ENCODE data around the gene MIB2.
A peak's percentile ranks its signal among the peaks of the same experiment; 100 is the strongest.
"Not testable (repeated sequence)": the region's sequence is repeated elsewhere in the genome, so short reads cannot be mapped to it uniquely, and the experiment has no call there.

Gene MIB2

GRCh38 chr1:1615256-1616044 is at the start of gene MIB2:
MIB2 (plus strand) TSS chr1:1615500; CDS start chr1:1623453, 7,953 bp downstream.
- peak; percentile 92 for DNase-seq (ENCODE audit: low read depth)

DNA sequence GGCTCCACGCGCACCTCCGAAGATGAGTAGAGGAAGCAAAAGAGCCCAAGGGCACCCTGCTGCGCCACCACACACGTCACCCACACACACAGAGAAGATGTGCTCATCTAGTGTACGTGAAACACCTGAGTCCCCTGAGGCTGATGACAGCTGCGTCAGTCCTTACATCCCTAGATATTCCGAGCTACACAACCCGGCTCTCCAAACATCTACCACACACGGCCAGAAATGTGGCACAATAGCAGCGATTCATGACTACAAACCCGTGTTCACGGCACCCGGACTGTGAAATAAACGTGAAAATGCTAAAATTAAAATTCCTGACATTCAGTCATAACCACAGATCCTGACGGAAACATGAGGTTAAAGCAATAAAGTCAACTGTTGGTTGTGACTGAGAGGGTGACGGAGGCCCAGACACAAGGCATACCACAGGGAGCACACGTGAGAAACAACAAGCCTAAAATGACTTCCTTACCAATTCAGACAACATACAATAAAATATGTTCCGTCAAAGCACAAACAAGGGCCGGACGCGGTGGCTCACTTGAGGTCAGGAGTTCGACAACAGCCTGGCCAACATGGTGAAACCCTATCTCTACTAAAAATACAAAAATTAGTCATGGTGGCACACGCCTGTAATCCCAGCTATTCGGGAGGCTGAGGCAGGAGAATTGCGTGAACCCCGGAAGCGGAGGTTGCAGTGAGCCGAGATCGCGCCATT is 48.0 kb upstream of the MIB2 start:
- no peak for DNase-seq (ENCODE audit: low read depth)

GRCh38 chr1:1567891-1568291 is 47.4 kb upstream of the MIB2 start:
- no peak for DNase-seq (ENCODE audit: low read depth)

GRCh38 chr1:1569341-1569740 is 46.0 kb upstream of the MIB2 start:
- DNase-seq (ENCODE audit: low read depth) = no peak

- peak; percentile 34 for DNase-seq (ENCODE audit: low read depth)
These were observed 41.2 kb upstream of the MIB2 start for GRCh38 chr1:1573843-1574720.

- DNase-seq (ENCODE audit: low read depth) = peak; percentile 85
These were observed 40.4 kb upstream of the MIB2 start, which contains the start of gene SSU72 for GRCh38 chr1:1574721-1575537. SSU72 (minus strand) TSS chr1:1574863; CDS start chr1:1574557, 306 bp downstream.

- no peak for DNase-seq (ENCODE audit: low read depth)
These were observed 37.8 kb upstream of the MIB2 start for GRCh38 chr1:1577367-1578011.

DNA sequence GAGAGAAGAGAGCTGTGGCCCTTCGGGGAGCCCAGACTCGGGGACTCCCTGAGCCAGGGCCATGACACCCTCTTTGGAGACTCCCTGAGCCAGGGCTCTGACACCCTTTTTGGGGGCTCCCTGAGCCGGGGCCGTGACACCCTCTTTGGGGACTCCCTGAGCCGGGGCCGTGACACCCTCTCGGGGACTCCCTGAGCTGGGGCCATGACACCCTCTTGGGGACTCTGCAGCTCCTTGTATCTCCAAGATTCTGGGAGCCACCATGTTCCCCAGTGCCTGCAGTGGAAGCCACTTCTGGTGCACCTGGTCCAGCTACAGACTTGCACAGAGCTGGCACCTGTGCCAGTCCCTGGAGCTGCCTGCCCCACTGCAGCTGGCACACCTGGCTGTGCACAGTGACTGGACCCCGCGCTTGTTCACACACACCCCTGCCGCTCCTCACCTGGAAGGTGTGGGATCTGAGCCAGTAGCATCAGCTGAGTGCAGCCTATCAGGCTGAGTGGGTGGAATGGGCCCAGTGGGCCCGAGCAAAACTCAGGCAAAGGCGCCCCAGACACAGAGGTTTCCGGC is 36.8 kb upstream of the MIB2 start:
- DNase-seq (ENCODE audit: low read depth) = no peak

- no peak for DNase-seq (ENCODE audit: low read depth)
These were observed 32.5 kb upstream of the MIB2 start for GRCh38 chr1:1582585-1583346.

- DNase-seq (ENCODE audit: low read depth) = no peak
These were observed 31.8 kb upstream of the MIB2 start for GRCh38 chr1:1583347-1584010.

GRCh38 chr1:1591452-1591851 is 23.8 kb upstream of the MIB2 start:
- no peak for DNase-seq (ENCODE audit: low read depth)

DNA sequence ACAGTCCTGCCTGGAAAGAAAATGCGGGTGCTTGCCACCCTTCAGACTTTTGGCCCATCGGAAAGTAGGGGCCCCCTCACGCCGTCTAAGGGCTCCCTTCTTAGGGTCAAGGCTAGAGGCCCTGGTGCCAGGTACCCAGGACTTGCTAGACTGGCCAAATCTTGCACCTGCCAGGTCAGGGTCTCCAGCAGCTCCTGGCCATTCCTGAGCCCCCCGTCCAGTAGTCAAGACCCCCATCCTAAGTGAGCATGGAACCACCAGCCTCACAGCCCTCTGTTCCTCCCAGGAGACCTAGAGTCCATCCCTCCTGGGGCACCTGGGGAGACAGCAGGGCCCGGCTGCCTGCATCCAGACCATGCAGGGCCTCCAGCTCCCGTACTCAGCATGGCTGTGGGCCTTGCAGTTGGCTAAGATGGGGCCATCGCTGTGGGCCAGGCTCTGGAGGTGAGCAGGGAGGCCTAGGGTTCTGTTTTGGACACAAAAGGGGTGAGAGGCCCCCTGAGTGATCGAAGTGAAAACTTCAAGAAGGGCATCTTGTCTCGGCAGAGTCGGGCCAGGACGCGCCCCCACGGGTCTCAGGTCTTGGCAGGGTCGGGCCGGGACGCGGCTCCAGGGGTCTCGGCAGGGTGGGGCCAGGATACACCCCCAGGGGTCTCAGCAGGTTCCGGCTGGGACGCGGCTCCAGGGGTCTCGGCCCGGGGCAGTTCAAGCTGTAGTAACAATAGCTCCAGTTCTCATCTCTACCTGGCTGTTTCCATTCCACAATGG is 21.3 kb upstream of the MIB2 start:
- DNase-seq (ENCODE audit: low read depth) = no peak

GRCh38 chr1:1594602-1595260 is 20.6 kb upstream of the MIB2 start:
- DNase-seq (ENCODE audit: low read depth) = no peak

- DNase-seq (ENCODE audit: low read depth) = not testable (repeated sequence)
These were observed 20.0 kb upstream of the MIB2 start for GRCh38 chr1:1595341-1595740.

- DNase-seq (ENCODE audit: low read depth) = no peak
These were observed 18.6 kb upstream of the MIB2 start for GRCh38 chr1:1596493-1597274.

DNA sequence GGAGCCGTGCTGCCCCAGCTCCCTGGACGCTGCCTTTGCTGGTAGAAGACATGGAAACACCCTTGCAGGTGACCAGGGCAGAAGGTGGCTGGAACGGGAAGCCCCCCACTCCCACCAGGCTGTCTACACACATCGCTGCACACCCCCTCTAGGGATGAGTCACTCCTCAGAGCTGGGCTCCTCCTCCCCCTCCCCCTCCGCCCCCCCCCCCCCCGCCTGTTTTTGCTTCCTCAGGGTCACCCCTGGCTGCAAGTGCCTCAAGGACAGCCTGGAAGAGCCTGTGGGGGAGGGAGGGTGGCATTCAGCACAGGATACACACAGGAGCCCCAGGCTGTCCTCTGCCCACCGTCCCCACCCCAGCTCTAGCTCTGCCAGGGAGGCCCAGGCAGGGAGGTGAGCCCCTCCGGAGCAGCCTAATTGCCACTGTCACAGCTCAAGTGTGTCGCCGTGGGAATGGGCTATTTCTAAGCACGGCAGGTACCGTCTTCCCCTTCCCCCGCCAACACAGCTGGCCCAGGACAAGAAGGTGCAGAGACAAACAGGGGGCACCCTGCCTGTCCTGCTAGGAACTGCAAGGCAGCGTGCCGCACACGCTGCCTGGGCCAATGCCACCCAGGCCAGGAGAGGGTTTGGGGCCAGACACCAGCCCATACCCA is 17.9 kb upstream of the MIB2 start:
- DNase-seq (ENCODE audit: low read depth) = no peak
